ENCODE measurements around the gene NUP210L. TPM values are rescaled to one million over a fixed set of nuclear protein-coding genes. Genes with fewer than 3 reads are reported as not detected.

NUP210L gene
- total RNA-seq, 1 experiment from 2014 or later, result 0.10 TPM

DNA sequence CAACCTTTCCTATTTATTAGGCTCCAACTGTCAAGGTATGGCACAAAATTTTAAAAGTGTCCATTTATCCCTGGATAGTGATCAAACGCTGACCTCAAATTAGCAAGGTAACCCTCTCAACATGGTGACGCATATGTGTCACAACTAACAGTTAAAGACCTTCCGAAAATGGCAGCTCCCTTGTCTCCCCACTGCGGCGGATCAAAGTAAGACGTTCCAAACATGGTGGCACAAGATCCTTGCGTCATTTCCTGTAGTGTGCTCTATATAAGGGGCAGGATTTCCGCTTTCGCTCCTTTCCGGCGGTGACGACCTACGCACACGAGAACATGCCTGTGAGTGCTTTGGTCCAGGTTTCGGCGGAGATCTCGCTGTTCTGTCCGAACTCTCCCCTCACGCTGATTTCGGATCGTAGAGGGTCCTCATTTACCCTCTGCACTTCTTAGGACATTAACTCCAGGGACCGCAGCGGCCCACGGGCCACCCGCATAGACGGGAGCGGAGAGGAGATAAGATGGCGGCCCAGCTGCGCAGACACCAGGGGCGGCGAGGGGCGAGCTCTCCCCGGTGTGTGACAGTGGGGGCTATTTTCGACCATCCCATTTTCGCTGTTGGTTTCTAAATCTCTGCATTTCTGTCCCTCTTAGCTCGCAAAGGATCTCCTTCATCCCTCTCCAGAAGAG is 164.3 kb downstream of the NUP210L start, which contains the start of gene RPS27:
Gene RPS27, plus strand, starts transcription at position 295 of the 683 bp plus-strand sequence. Its CDS starts 35 bp downstream, at position 330.
- H3K79me2 ChIP-seq (ENCODE audit: insufficient read depth, low read length), result peaks cover 26% of the 10 kb centered on the region
- H3K4me1 ChIP-seq (ENCODE audit: control insufficient read depth in 1 of 2, insufficient read depth in 2 of 2, low read length in 2 of 2), result peaks cover 7 to 37% of the 10 kb centered on the region in 2 experiments
- H3K4me2 ChIP-seq (ENCODE audit: low read length), result peak within 1 kb of the TSS; percentile 75
- H4K20me1 ChIP-seq (ENCODE audit: insufficient read depth), result peaks cover 11% of the 10 kb centered on the region; the same call in 1 of the 2 replicates
- peak; percentile 98 for DNase-seq (ENCODE audit: low read depth, low spot score)
- no peaks in the 10 kb centered on the region for H3K9me3 ChIP-seq (ENCODE audit: control insufficient read depth in 1 of 2, insufficient read depth in 1 of 2, low read depth in 1 of 2, low read length in 2 of 2)
- H3K9ac ChIP-seq (ENCODE audit: low read length), result peak within 1 kb of the TSS; percentile 99
- RAD21 ChIA-PET (ENCODE audit: low non-redundant PET in 1 of 2, low total read pairs in 2 of 2, uncharacterized antibody in 2 of 2, unreplicated experiment in 2 of 2), result no interaction called here
- peak; percentile 51 for ATAC-seq
- intact Hi-C loops (cut with micrococcal nuclease), result no loop called here
- POLR2A ChIA-PET, result interaction anchor here (0.5 to 3.2 kb wide), 32 partner anchors 9 to 458 kb away, joined by 3 to 24 read pairs (median 5); partner anchors contain the start of genes CREB3L4, CRTC2, GATAD2B and ILF2
- no peak within 1 kb of the TSS for H2AFZ ChIP-seq (ENCODE audit: low read depth, low read length, poor library complexity, severe bottlenecking)
- H3K27ac ChIP-seq (ENCODE audit: low read depth, low read length), result peak within 1 kb of the TSS; percentile 80
- H3K36me3 ChIP-seq (ENCODE audit: control insufficient read depth in 1 of 2, insufficient read depth in 2 of 2, low read length in 2 of 2), result peaks cover 15 to 31% of the 10 kb centered on the region in 2 experiments
- no TSS peak for BruUV-seq (replicated peaks)
- CTCF ChIA-PET, result interaction anchor here (1.3 kb wide), 1 partner anchor 13 kb away, joined by 3 read pairs; the partner anchor contains the start of gene JTB
- no peaks in the 10 kb centered on the region for H3K9me2 ChIP-seq (ENCODE audit: insufficient read depth)
- H3K4me3 ChIP-seq (replicated peaks in 1 of 2; ENCODE audit: low read depth in 1 of 2, low read length in 2 of 2), result peak within 1 kb of the TSS; percentile 89 to 96
- no peaks in the 10 kb centered on the region for H3K27me3 ChIP-seq (ENCODE audit: insufficient read depth, low read length)
- TF ChIP-seq JUND (IDR thresholded peaks at IDR 0.05) (0 out of 2 replicates have a peak, but pooled peaks have one; percentile 8), RAD21 (IDR thresholded peaks at IDR 0.05; ENCODE audit: low read depth) (no peak), CBX3 (IDR thresholded peaks at IDR 0.05; ENCODE audit: low read depth) (peak; percentile 84; the same call in 1 of the 2 replicates), TCF7L2 (IDR thresholded peaks at IDR 0.05; ENCODE audit: borderline replicate concordance, extremely low read depth, insufficient read depth, insufficient read length) (peak; percentile 100), CEBPB (IDR thresholded peaks at IDR 0.05; ENCODE audit: low read depth) (no peak), EGR1 (IDR thresholded peaks at IDR 0.05; ENCODE audit: low read depth) (peak; percentile 94), POLR2AphosphoS5 (IDR thresholded peaks at IDR 0.05; ENCODE audit: low read depth, low read length) (peak; percentile 99), ZNF274 (IDR thresholded peaks at IDR 0.05; ENCODE audit: low read depth, low read length) (no peak), ELF1 (IDR thresholded peaks at IDR 0.05; ENCODE audit: borderline replicate concordance, low read depth) (peak; percentile 95; the same call in 1 of the 2 replicates), YY1 (IDR thresholded peaks at IDR 0.05; ENCODE audit: extremely low read depth, insufficient replicate concordance, low read depth, low read length) (peak; percentile 100), SRF (IDR thresholded peaks at IDR 0.05; ENCODE audit: low read depth) (peak; percentile 91), ZFX (IDR thresholded peaks at IDR 0.05) (no peak; the same call in 1 of the 2 replicates), POLR2A (IDR thresholded peaks at IDR 0.05; ENCODE audit: borderline replicate concordance, extremely low read depth, insufficient read depth, insufficient read length) (peak; percentile 99), EZH2phosphoT487 (IDR thresholded peaks at IDR 0.05; ENCODE audit: borderline replicate concordance) (no peak)
- TF ChIP-seq, protein P1, sequence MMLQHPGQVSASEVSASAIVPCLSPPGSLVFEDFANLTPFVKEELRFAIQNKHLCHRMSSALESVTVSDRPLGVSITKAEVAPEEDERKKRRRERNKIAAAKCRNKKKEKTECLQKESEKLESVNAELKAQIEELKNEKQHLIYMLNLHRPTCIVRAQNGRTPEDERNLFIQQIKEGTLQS (IDR thresholded peaks at IDR 0.05), result no peak
- TF ChIP-seq, protein P2, sequence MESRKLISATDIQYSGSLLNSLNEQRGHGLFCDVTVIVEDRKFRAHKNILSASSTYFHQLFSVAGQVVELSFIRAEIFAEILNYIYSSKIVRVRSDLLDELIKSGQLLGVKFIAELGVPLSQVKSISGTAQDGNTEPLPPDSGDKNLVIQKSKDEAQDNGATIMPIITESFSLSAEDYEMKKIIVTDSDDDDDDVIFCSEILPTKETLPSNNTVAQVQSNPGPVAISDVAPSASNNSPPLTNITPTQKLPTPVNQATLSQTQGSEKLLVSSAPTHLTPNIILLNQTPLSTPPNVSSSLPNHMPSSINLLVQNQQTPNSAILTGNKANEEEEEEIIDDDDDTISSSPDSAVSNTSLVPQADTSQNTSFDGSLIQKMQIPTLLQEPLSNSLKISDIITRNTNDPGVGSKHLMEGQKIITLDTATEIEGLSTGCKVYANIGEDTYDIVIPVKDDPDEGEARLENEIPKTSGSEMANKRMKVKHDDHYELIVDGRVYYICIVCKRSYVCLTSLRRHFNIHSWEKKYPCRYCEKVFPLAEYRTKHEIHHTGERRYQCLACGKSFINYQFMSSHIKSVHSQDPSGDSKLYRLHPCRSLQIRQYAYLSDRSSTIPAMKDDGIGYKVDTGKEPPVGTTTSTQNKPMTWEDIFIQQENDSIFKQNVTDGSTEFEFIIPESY (IDR thresholded peaks at IDR 0.05; ENCODE audit: extremely low read depth, insufficient replicate concordance, low read length), result peak; percentile 78
- TF ChIP-seq, protein P3, sequence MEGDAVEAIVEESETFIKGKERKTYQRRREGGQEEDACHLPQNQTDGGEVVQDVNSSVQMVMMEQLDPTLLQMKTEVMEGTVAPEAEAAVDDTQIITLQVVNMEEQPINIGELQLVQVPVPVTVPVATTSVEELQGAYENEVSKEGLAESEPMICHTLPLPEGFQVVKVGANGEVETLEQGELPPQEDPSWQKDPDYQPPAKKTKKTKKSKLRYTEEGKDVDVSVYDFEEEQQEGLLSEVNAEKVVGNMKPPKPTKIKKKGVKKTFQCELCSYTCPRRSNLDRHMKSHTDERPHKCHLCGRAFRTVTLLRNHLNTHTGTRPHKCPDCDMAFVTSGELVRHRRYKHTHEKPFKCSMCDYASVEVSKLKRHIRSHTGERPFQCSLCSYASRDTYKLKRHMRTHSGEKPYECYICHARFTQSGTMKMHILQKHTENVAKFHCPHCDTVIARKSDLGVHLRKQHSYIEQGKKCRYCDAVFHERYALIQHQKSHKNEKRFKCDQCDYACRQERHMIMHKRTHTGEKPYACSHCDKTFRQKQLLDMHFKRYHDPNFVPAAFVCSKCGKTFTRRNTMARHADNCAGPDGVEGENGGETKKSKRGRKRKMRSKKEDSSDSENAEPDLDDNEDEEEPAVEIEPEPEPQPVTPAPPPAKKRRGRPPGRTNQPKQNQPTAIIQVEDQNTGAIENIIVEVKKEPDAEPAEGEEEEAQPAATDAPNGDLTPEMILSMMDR (IDR thresholded peaks at IDR 0.05 in 2 of 3, conservative IDR thresholded peaks at IDR 0.05 in 1 of 3; ENCODE audit: borderline replicate concordance in 1 of 3, insufficient read depth in 1 of 3, low read depth in 2 of 3, low read length in 2 of 3), result no peak
- TF ChIP-seq, protein P4, sequence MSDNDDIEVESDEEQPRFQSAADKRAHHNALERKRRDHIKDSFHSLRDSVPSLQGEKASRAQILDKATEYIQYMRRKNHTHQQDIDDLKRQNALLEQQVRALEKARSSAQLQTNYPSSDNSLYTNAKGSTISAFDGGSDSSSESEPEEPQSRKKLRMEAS (IDR thresholded peaks at IDR 0.05), result peak; percentile 78
